Spleen (tissue), 7 donors: ENCODE data around the gene LMBRD2.

Experiments
- CTCF ChIP-seq, 11 experiments: fragments of 200-600 bp in 7 of 11; fragments of 450-650 bp in 4 of 11; sonication (generic) in 4 of 11; IDR thresholded peaks in 8 of 11; conservative IDR thresholded peaks in 3 of 11; 1 replicate in 7 of 11; 2 replicates in 4 of 11; pipeline versions ENCODE4 v1.4.0 to v1.8.0; 2016 to 2021; ENCODE audit warnings: antibody characterized with exemption in 11 of 11, inconsistent platforms in 4 of 11, mild to moderate bottlenecking in 1 of 11
- POLR2A ChIP-seq, 3 donors: fragments of 450-650 bp; IDR thresholded peaks; one replicate each; pipeline ENCODE4 v1.5.1; 2017; ENCODE audit warnings: antibody characterized with exemption in 3 of 3, mild to moderate bottlenecking in 1 of 3
- POLR2AphosphoS5 ChIP-seq, 3 donors: sonication (generic); formaldehyde crosslinking; IDR thresholded peaks; one replicate each; pipeline ENCODE4 v1.5.1; 2017; ENCODE audit warnings: antibody characterized with exemption in 3 of 3
- donor health status: DM: no; HTN: no; CAD: no; lungs with moderate emphysema.
- donor health status: DM: no; HTN: no; CAD: no.
- donor health status: DM: no; HTN: no; CAD: no.

GRCh38 chr5:36170832-36171424, 19.2 kb upstream of the LMBRD2 start:
- TF ChIP-seq CTCF (IDR thresholded peaks at IDR 0.05 in 8 of 11, conservative IDR thresholded peaks at IDR 0.05 in 3 of 11): no peak
- no peak for TF ChIP-seq POLR2AphosphoS5 (IDR thresholded peaks at IDR 0.05)
- no peak for TF ChIP-seq POLR2A (IDR thresholded peaks at IDR 0.05)
